ENCODE measurements around the gene PIGB. TPM values are rescaled to one million over a fixed set of nuclear protein-coding genes. Genes with fewer than 3 reads are reported as not detected.

PIGB gene
- total RNA-seq, 2 experiments from 2014 or later: 21.5 to 21.6 TPM

GRCh38 chr15:55277116-55277564 lies 41.9 kb upstream of the PIGB start:
- ATAC-seq (ENCODE audit: poor library complexity) (peak; percentile 61), DNase-seq (peak in 12 of 14 experiments; percentile 23 to 82 (median 34))
- H3K4me3 ChIP-seq (ENCODE audit: low read length): peak overlapping the region; percentile 21
- peak overlapping the region; percentile 84 for H3K4me3 Mint-ChIP-seq
- H3K4me1 ChIP-seq (ENCODE audit: insufficient read depth, low read length): peaks cover 49% of the 10 kb centered on the region
- peaks cover 81% of the 10 kb centered on the region for H3K4me1 Mint-ChIP-seq (ENCODE audit: low read depth)
- intact Hi-C loops (cut with DNase I, micrococcal nuclease): no loop called here
- no peaks in the 10 kb centered on the region for H3K9me3 Mint-ChIP-seq
- TF ChIP-seq, protein P1, sequence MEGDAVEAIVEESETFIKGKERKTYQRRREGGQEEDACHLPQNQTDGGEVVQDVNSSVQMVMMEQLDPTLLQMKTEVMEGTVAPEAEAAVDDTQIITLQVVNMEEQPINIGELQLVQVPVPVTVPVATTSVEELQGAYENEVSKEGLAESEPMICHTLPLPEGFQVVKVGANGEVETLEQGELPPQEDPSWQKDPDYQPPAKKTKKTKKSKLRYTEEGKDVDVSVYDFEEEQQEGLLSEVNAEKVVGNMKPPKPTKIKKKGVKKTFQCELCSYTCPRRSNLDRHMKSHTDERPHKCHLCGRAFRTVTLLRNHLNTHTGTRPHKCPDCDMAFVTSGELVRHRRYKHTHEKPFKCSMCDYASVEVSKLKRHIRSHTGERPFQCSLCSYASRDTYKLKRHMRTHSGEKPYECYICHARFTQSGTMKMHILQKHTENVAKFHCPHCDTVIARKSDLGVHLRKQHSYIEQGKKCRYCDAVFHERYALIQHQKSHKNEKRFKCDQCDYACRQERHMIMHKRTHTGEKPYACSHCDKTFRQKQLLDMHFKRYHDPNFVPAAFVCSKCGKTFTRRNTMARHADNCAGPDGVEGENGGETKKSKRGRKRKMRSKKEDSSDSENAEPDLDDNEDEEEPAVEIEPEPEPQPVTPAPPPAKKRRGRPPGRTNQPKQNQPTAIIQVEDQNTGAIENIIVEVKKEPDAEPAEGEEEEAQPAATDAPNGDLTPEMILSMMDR (IDR thresholded peaks at IDR 0.05): no peak
- ChIA-PET CTCF (interaction anchor here (2.0 kb wide), 1 partner anchor 9 kb away, joined by 5 read pairs; no protein-coding TSS in a partner anchor), POLR2A (interaction anchor here (0.6 to 4.4 kb wide), 6 partner anchors 9 to 131 kb away, joined by 3 to 37 read pairs (median 8); partner anchors contain the start of genes CCPG1, PIERCE2 and RSL24D1)
- no peaks in the 10 kb centered on the region for H3K36me3 Mint-ChIP-seq (ENCODE audit: low read depth)
- H3K27me3 ChIP-seq (ENCODE audit: control insufficient read depth in 1 of 2, insufficient read depth in 2 of 2, low read length in 2 of 2): no peaks in the 10 kb centered on the region
- H3K36me3 ChIP-seq (ENCODE audit: insufficient read depth, low read length): no peaks in the 10 kb centered on the region
- peak overlapping the region; percentile 44 to 81 for H3K27ac ChIP-seq (ENCODE audit: low read depth in 1 of 2, low read length in 2 of 2)
- no peaks in the 10 kb centered on the region for H3K27me3 Mint-ChIP-seq
- peak overlapping the region; percentile 94 for H3K27ac Mint-ChIP-seq
- H3K9me3 ChIP-seq (ENCODE audit: control insufficient read depth in 1 of 2, insufficient read depth in 1 of 2, low read length in 2 of 2): no peaks in the 10 kb centered on the region

- Histone ChIP-seq H3K9me3 (ENCODE audit: control insufficient read depth in 1 of 2, insufficient read depth in 1 of 2, low read length in 2 of 2) (no peaks in the 10 kb centered on the region), H3K27ac (ENCODE audit: low read depth in 1 of 2, low read length in 2 of 2) (peak overlapping the region; percentile 44 to 81), H3K4me3 (ENCODE audit: low read length) (peak overlapping the region; percentile 21), H3K36me3 (ENCODE audit: insufficient read depth, low read length) (no peaks in the 10 kb centered on the region), H3K4me1 (ENCODE audit: insufficient read depth, low read length) (peaks cover 55% of the 10 kb centered on the region), H3K27me3 (ENCODE audit: control insufficient read depth in 1 of 2, insufficient read depth in 2 of 2, low read length in 2 of 2) (no peaks in the 10 kb centered on the region)
- POLR2A ChIA-PET: interaction anchor here (0.6 to 4.4 kb wide), 4 partner anchors 10 to 81 kb away, joined by 3 to 37 read pairs (median 10); partner anchors contain the start of gene RSL24D1
- CTCF ChIA-PET: interaction anchor here (2.0 kb wide), 1 partner anchor 10 kb away, joined by 5 read pairs; no protein-coding TSS in a partner anchor
- peak overlapping the region; percentile 84 for H3K4me3 Mint-ChIP-seq
- H3K4me1 Mint-ChIP-seq (ENCODE audit: low read depth): peaks cover 84% of the 10 kb centered on the region
- H3K27me3 Mint-ChIP-seq: no peaks in the 10 kb centered on the region
- ATAC-seq (ENCODE audit: poor library complexity): no peak
- TF ChIP-seq, protein P1 (IDR thresholded peaks at IDR 0.05): no peak
- no peak for DNase-seq
- H3K36me3 Mint-ChIP-seq (ENCODE audit: low read depth): no peaks in the 10 kb centered on the region
- H3K9me3 Mint-ChIP-seq: no peaks in the 10 kb centered on the region
- intact Hi-C loops (cut with DNase I, micrococcal nuclease): no loop called here
- peak overlapping the region; percentile 94 for H3K27ac Mint-ChIP-seq
Measured at GRCh38 chr15:55277715-55278114, 41.3 kb upstream of the PIGB start.

DNA sequence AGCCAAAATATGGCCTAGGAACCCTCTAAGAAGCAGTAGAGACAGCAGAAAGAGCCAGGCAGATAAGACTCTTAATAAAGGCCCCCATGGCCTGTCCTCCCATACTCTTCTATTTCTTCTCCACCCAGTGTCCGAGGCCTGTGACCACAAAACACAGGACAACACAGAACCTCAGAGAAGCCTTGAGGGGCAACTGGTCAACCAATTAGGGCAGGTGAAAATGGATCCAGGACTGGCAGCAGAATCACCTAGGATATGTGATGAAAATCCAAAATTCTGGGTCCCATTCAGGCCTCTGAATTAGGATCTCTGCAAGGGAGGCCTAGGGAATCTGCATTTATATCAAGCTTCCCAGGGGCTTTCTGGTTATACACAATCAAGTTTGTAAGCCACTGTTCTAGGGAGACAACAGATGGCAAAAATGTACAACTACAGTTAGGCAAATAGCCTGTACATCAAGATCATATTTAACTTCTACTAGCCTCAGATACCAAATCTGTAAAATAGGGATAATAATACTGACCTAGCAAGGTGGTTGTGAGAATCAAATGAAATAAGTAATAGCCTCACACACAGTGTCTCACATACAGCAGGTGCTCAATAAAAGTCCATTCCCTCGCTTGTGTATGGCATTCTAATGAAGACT lies 39.8 kb upstream of the PIGB start:
- POLR2A ChIA-PET: interaction anchor here (3.5 to 4.4 kb wide), 2 partner anchors 9 to 11 kb away, joined by 10 to 37 read pairs; no protein-coding TSS in a partner anchor
- Mint-ChIP-seq H3K27ac (peak overlapping the region; percentile 94), H3K4me3 (peak overlapping the region; percentile 47), H3K4me1 (ENCODE audit: low read depth) (peaks cover 86% of the 10 kb centered on the region), H3K27me3 (no peaks in the 10 kb centered on the region), H3K36me3 (ENCODE audit: low read depth) (no peaks in the 10 kb centered on the region), H3K9me3 (no peaks in the 10 kb centered on the region)
- Histone ChIP-seq H3K27ac (ENCODE audit: low read depth in 1 of 2, low read length in 2 of 2) (peak overlapping the region; percentile 68 to 69), H3K4me3 (ENCODE audit: low read length) (no peak overlapping the region), H3K27me3 (ENCODE audit: control insufficient read depth in 1 of 2, insufficient read depth in 2 of 2, low read length in 2 of 2) (no peaks in the 10 kb centered on the region), H3K4me1 (ENCODE audit: insufficient read depth, low read length) (peaks cover 66% of the 10 kb centered on the region), H3K36me3 (ENCODE audit: insufficient read depth, low read length) (no peaks in the 10 kb centered on the region), H3K9me3 (ENCODE audit: control insufficient read depth in 1 of 2, insufficient read depth in 1 of 2, low read length in 2 of 2) (no peaks in the 10 kb centered on the region)
- intact Hi-C loops (cut with DNase I, micrococcal nuclease): no loop called here
- CTCF ChIA-PET: interaction anchor here (1.0 to 1.4 kb wide), 2 partner anchors 8 to 12 kb away, joined by 3 to 4 read pairs; no protein-coding TSS in a partner anchor
- DNase-seq (no peak), ATAC-seq (ENCODE audit: poor library complexity) (no peak)
- TF ChIP-seq, protein P1 (IDR thresholded peaks at IDR 0.05): no peak
